OCI-LY1 (cell line): ENCODE data around the gene VEPH1.

ENCODE experiments used
- CTCF ChIP-seq: fragments of 200-600 bp; sonication (generic), shearing (Covaris generic); IDR thresholded peaks from 2 replicates; pipeline ENCODE4 v1.5.1; 2017; ENCODE audit warnings: mild to moderate bottlenecking, antibody characterized with exemption, low read length, moderate library complexity, mixed read lengths
- EZH2 ChIP-seq: fragments of 200-600 bp; sonication (generic), shearing (Covaris generic); IDR thresholded peaks from 2 replicates; pipeline ENCODE4 v1.8.0; 2017; ENCODE audit warnings: borderline replicate concordance, mixed run types, mild to moderate bottlenecking, antibody characterized with exemption, low read length, moderate library complexity, mixed read lengths

GRCh38 chr3:157508461-157508860, 5.2 kb upstream of the VEPH1 start:
- TF ChIP-seq CTCF: no peak
- no peak for TF ChIP-seq EZH2
